ENCODE data around the gene MCOLN3.
"Not testable (repeated sequence)": the region's sequence is repeated elsewhere in the genome, so short reads cannot be mapped to it uniquely, and the experiment has no call there.

Gene MCOLN3

DNA sequence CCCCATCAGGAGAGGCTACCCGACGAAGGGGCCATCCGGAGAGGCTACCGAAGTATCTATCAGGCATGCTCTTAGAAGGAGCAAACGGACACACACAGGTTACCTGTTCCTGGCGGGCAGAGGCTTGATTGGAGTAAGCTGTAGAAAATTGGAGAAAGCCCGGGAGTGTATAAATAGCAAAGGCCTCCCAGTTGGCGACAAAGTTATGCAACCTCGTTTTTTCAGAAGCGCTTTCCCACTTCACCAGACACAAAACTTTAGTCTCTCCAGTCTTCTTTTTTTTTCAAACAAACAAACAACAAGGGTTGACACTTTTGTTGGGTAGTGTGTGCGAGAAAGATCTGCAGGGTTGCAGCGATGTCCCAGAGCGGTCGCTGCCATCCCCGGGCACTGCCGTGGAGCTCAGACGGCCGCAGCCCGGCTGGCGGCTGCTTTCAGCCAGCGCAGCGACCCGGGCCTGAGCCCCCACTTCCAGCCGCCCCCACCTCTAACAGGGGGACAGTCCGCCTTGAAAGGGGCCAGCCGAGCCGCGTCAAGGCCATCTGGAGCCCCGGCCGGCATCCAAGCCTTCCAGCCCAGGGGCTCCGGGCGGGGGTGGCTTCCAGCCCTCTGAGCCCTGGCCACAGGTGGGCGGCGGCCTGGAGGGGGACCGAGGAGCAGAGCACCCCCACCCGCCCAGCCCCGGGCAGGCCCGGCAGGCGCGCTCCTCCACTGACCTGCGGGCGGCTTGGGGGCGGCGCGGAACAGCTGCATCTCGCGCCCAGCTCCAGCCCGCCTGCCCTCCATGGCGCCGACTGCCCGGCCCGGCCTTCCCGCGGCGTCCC, 616 bp downstream of the MCOLN3 start:
- peak; percentile 2 for DNase-seq

- DNase-seq, result no peak
These were observed 1.2 kb downstream of the MCOLN3 start for GRCh38 chr1:85047144-85047471.

DNA sequence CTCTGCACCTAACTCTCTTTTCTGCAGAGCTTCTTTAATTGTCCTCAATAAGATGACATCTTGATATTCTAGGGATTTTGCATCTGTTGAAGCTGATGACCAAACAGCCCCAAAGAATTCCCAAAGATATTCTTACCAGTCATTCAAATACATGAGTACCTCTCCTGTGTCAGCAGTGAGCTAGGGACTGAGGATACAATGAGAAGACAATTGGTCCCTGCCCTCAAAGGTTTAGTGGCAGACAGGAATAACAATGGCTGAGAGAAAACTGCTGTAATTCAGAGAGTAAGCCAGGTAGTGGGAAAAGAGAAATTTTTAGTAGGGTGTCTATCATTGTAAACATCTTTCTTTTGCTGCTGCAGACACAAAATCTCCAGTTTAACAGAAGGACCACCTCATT, 5.9 kb downstream of the MCOLN3 start:
- no peak for DNase-seq

DNA sequence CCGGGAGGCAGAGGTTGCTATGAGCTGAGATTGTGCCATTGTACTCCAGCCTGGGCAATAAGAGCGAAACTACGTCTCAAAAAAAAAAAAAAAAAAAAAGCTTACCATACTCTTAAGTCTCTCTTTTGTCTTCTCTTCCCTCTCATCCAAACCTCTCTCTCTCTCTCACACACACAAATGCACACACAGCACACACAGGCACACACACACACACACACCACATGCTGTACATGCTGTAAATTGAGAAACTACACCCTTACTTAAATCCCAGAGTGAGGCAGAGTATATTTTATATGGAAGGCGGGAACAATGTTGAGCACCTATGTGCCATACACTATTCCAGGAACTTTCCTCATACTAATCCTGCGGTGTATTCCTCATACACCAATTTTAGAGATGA, 6.5 kb downstream of the MCOLN3 start:
- no peak for DNase-seq

GRCh38 chr1:85033221-85033620, 15.1 kb downstream of the MCOLN3 start:
- no peak for DNase-seq

- no peak for DNase-seq
These were observed 17.8 kb downstream of the MCOLN3 start for GRCh38 chr1:85030536-85030935.

GRCh38 chr1:85028151-85028550, 20.1 kb downstream of the MCOLN3 start:
- DNase-seq, result no peak

- DNase-seq, result peak; percentile 8
These were observed 20.9 kb downstream of the MCOLN3 start for GRCh38 chr1:85027242-85027983.

DNA sequence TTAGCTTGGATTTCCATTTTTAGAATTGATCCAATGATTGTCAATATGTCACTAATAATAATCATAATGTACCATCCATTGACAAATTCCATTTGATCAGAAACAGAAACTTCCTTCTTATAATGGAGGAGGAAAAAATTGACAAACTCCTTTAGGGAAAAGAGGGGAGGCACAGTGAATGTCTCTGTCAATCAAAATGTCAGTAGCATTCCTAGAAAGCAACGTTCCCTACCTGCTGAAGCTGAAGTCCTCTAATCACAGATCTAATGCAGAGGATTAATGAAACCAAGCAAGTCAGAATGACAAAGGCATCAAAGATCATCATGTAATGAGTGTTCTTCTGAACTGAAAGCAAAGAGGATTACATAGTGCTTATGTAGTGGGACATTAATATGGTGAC, 22.4 kb downstream of the MCOLN3 start:
- DNase-seq, result no peak

DNA sequence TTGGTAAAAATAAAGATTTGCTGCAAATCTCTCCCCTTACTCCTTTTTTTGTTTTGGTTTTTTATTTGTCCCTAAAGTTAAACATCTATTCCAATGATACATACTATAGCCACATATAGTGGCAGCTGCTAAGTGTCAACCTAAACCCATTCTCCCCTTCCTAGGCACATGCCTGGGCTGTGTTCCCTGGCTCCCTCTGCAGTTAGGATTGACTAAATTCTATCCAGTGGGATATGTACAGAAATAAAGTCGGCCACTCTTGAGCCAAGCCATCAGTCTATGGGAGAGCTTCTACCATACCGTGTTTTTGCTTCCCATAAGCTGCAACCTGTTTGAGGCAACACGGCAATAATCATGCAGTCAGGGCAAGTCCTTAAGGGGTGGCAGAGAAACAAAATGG, 23.6 kb downstream of the MCOLN3 start:
- no peak for DNase-seq

DNA sequence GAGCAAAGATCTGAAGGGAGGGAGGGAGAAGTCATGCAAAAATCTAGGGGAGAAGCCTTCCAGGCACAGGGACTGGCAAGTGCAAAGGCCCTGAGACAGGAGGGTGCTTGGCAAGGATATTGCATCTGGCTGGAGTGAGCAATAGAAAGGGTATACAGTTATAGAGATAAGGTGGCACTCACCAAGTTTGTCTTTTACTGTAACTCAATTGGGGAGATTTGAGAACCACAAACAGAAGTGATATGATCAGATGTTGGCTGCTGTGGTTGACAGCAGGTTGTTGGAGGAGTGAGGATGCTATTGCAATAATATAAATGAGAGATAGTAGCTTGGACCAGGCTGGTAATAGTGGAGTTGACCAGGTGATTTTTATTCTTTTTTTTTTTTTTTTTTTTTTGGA, 25.6 kb downstream of the MCOLN3 start:
- no peak for DNase-seq

DNA sequence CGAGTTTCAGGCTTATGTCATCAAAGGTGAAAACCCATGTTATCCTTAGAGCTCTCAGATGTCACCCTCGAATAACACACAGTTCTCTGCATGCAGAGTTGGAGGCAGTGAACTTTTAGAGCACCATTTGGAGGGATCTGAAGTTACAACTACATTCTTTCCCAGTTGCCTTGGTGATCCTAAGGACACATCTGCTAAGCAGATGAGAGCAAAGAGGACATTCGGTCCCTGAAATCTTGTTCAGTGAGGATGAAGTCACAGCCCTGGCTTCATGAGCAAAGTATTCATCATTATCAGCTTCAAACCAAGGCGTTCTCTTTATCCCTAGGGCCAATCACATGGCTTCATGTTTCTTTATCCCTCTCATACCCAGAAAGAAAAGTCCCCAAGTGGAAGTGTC, 28.3 kb downstream of the MCOLN3 start:
- peak; percentile 60 for DNase-seq

- no peak for DNase-seq
These were observed 32.5 kb downstream of the MCOLN3 start for GRCh38 chr1:85015826-85016225.

DNA sequence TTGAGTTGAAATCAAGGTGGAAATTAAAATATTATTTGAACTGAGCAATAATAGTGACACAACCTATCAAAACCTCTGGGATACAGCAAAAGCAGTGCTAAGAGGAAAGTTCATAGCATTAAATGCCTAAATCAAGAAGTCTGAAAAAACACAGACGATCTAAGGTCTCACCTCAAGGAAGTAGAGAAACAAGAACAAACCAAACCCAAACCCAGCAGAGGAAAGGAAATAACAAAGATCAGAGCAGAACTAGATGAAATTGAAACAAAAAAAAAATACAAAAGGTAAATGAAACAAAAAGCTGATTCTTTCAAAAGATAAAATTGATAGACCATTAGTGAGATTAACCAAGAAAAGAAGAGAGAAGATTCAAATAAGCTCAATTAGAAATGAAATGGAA, 42.7 kb downstream of the MCOLN3 start:
- DNase-seq, result not testable (repeated sequence)

DNA sequence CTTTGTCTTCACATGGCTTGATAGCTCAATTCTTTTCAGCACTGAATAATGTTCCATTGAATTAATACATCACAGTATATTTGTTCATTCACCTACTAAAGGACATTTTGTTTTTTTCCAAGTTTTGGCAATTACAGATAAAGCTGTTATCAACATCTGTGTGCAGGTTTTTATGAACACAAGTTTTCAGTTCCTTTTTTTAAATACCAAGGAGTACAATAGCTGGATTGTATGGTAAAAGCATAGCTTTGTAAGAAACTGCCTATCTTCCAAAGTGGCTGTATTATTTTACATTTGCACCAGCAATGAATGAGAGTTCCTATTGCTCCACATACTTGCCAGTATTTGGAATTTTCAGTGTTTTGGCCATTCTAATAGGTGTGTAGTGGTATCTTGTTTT, 46.6 kb downstream of the MCOLN3 start:
- DNase-seq, result no peak

DNA sequence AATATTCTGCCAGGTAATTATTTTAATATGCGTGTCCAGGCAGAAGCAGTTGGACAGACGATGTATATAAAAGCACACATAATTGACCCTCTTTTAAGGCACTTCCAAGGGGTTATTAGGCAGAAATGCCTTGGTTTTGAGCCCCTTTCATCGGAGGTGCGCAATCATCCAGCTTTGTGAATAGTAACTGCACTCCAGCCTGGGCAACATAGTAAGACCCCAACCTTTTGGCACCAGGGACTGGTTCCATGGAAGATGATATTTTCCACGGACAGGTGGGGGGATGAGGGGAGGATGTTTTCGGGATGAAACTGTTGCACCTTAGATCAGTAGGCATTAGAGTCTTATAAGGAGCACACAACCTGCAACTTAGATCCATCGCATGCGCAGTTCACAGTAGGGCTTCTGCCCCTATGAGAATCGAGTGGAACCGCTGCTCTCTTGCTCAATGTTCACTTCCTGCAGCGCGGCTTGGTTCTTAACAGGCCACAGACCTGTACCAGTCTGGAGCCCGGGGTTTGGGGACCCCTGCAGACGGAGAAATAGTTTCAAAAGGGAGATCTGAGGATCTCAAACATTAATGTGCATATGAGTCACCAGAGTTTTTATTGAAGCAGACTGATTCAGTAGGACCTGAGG, 49.5 kb downstream of the MCOLN3 start:
- DNase-seq, result peak; percentile 5

GRCh38 chr1:84997667-84998600, 50.4 kb downstream of the MCOLN3 start:
- peak; percentile 1 for DNase-seq

GRCh38 chr1:84996846-84997666, 51.2 kb downstream of the MCOLN3 start, which contains the start of gene MCOLN2:
TSS of gene MCOLN2 (minus strand) at chr1:84997113. CDS start at chr1:84996872, 241 bp downstream.
- DNase-seq, result peak; percentile 23

- DNase-seq, result no peak
These were observed 52.6 kb downstream of the MCOLN3 start for GRCh38 chr1:84995484-84996334.

DNA sequence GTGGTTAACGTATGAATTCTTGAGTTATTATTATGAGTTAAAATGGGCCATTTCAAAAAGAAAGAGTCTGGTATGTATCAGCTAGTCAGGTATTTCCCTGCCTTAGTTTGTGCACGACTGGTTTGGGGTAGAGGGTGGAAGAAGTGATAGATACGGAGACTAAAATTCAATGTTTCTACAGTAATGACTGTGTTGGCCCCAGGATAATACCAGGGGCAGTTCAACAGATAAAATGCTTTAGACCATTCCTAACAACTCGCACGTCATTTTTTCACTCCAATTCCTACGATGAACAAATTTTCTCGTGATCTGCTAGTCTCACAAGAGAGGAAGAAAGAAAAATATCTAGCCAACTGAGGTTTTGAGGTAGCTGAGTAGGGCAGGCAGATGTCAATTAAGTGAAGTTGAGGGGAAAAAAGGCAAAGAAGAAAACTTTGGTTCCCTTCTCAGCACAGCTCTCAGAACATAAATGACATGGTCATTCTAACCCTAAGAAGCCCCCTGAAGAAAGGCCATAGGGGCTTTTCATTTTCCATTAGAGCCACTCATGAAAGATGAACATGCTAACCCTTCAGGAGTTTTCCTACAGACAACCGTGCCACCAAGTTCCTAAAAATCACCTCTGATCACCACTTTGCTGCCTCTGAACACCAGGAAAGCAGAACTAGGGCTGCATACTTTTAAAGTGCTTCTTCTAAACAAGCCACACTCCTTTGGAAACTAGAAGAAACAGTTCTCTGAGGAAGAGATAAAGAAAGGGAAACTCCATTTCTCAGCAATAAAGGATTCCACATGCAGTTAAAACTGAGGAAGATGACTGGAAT, 57.0 kb downstream of the MCOLN3 start:
- DNase-seq, result no peak

Measured in fibroblast of skin of abdomen (primary cell).